ENCODE results near the gene UCN2. TPM values are rescaled to one million over a fixed set of nuclear protein-coding genes. Genes with fewer than 3 reads are reported as not detected.

The UCN2 gene
- total RNA-seq, 1 experiment from 2014 or later = 1.2 TPM

DNA sequence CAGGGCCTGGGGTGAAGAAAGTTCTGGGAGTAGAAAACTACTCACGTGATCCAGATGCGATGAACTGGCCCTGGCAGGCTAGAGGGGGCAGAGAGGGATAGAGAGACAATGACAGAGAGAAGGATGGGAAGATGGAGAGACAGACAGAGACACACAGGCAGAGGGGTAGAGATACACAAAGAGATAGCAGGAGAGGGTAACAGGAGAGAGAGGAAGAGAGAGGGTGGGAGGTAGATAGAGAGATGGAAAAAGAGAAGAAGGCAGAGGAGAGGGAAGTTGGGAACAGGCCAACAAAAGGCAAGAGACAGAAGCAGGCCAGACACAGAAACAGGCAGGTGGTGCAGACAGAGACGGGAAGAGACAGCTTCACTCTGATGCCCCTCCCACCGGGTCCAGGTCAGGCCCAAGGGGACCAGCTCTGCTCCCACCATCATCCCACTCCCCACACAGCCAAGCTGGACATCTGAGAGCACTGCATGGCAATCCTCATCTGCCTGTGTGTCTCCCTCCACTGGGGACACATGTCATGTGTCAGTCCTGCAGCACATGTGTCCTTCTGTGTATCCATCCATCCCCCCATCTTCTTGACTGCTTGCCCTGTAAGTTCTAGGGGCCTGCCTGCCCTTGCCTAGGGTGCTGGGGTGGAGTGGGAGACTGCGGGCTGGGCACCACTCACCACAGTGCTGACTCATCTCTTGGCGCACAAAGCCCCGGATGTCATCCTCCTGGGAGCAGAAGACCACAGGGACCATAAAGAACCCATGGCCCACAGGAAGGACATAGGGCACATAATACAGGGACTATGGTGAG, 2.2 kb upstream of the UCN2 start:
- no peak for DNase-seq (ENCODE audit: low read depth)
- in situ Hi-C loops (cut with HindIII; ENCODE audit: low pct_unique_long_range_greater_than_20kb, low sequenced_read_pairs) = no loop called here

- in situ Hi-C loops (cut with HindIII; ENCODE audit: low pct_unique_long_range_greater_than_20kb, low sequenced_read_pairs) = no loop called here
- no peak for DNase-seq (ENCODE audit: low read depth)
These were observed 1.6 kb upstream of the UCN2 start for GRCh38 chr3:48565186-48565585.

DNA sequence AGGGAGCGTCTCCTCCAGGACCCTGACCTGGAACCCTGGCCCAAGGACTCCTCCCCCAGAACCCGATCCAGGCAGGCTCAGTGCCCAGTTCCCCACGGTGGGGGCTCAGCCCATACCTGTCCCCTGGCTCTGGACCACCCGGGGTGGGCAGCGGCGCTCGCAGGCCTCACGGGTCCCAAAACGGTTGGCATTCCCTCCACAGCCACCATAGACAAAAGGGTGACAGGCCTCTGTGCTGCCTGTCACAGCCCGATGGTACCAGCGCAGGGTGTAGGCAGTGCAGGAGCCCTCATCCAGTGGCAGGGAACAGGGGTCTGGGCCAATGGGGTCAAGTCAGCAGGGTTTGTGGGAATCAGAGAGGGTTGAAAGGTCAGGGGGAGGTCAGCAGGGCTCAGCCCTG, 1.1 kb upstream of the UCN2 start:
- no peak for DNase-seq (ENCODE audit: low read depth)
- in situ Hi-C loops (cut with HindIII; ENCODE audit: low pct_unique_long_range_greater_than_20kb, low sequenced_read_pairs) = no loop called here

GRCh38 chr3:48564022-48564421, 441 bp upstream of the UCN2 start:
- in situ Hi-C loops (cut with HindIII; ENCODE audit: low pct_unique_long_range_greater_than_20kb, low sequenced_read_pairs) = no loop called here

GRCh38 chr3:48562367-48563095, 1.1 kb downstream of the UCN2 start:
- in situ Hi-C loops (cut with HindIII; ENCODE audit: low pct_unique_long_range_greater_than_20kb, low sequenced_read_pairs) = no loop called here
- no peak for DNase-seq (ENCODE audit: low read depth)

More at GRCh38 chr3:48564022-48564421, 441 bp upstream of the UCN2 start:
- DNase-seq (ENCODE audit: low read depth) = peak; percentile 66

GRCh38 chr3:48561045-48561736, 2.4 kb downstream of the UCN2 start:
- in situ Hi-C loops (cut with HindIII; ENCODE audit: low pct_unique_long_range_greater_than_20kb, low sequenced_read_pairs) = no loop called here
- peak; percentile 69 for DNase-seq (ENCODE audit: low read depth)

GRCh38 chr3:48560648-48561018, 2.9 kb downstream of the UCN2 start:
- no peak for DNase-seq (ENCODE audit: low read depth)
- in situ Hi-C loops (cut with HindIII; ENCODE audit: low pct_unique_long_range_greater_than_20kb, low sequenced_read_pairs) = no loop called here

- DNase-seq (ENCODE audit: low read depth) = no peak
- in situ Hi-C loops (cut with HindIII; ENCODE audit: low pct_unique_long_range_greater_than_20kb, low sequenced_read_pairs) = no loop called here
These were observed 5.0 kb downstream of the UCN2 start for GRCh38 chr3:48558493-48559134.

- in situ Hi-C loops (cut with HindIII; ENCODE audit: low pct_unique_long_range_greater_than_20kb, low sequenced_read_pairs) = no loop called here
- peak; percentile 98 for DNase-seq (ENCODE audit: low read depth)
These were observed 6.6 kb downstream of the UCN2 start, which contains the start of gene PFKFB4 for GRCh38 chr3:48556796-48557626. Gene PFKFB4, minus strand, starts transcription at chr3:48556803. Its CDS starts 26 bp downstream, at chr3:48556777.

DNA sequence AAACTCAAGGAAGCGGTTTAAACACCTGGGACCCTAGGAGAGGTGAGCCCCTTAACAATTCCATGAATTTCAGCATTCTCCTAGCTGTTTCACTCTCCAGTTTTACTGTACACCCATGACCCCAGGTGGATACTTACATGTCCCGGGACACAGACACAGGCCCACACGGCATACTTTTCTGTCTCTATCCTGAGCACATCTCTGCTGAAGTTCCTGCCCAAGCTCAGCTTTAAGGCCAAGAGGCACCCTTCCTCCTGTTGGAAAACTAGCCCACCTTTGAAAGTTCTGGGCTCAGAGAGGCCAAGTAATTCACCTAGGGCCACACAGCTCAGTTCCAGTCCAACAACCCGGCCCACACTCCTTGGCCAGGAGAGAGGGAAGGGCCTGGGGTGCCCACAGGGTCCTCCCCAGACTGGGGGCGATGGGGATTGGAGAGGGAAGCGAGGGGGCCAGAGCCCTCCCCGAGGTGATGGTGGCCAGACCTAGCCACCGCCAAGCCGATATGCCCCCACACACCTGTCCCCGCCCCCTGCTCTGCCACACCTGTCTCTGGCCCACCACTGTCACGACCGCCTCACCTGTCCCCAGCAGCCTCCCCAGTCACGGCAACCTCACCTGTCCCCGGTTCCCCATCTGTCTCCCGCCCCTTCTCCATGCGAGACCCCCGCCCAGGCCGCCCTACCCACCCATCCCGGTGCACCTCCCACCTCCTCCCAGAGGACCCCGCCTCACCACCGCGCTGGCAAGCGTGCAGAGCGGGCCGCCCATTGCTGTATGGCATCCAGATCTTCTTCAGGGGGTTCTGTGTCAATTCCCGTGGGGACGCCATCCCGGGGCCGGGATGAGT, 7.4 kb downstream of the UCN2 start:
- DNase-seq (ENCODE audit: low read depth) = no peak
- in situ Hi-C loops (cut with HindIII; ENCODE audit: low pct_unique_long_range_greater_than_20kb, low sequenced_read_pairs) = no loop called here

- DNase-seq (ENCODE audit: low read depth) = no peak
These were observed 8.2 kb downstream of the UCN2 start for GRCh38 chr3:48555231-48555948.

GRCh38 chr3:48553886-48554845, 9.4 kb downstream of the UCN2 start:
- in situ Hi-C loops (cut with HindIII; ENCODE audit: low pct_unique_long_range_greater_than_20kb, low sequenced_read_pairs) = no loop called here
- no peak for DNase-seq (ENCODE audit: low read depth)

More at GRCh38 chr3:48555231-48555948, 8.2 kb downstream of the UCN2 start:
- in situ Hi-C loops (cut with HindIII; ENCODE audit: low pct_unique_long_range_greater_than_20kb, low sequenced_read_pairs) = no loop called here

GRCh38 chr3:48553361-48553760, 10.2 kb downstream of the UCN2 start:
- in situ Hi-C loops (cut with HindIII; ENCODE audit: low pct_unique_long_range_greater_than_20kb, low sequenced_read_pairs) = no loop called here
- DNase-seq (ENCODE audit: low read depth) = no peak

DNA sequence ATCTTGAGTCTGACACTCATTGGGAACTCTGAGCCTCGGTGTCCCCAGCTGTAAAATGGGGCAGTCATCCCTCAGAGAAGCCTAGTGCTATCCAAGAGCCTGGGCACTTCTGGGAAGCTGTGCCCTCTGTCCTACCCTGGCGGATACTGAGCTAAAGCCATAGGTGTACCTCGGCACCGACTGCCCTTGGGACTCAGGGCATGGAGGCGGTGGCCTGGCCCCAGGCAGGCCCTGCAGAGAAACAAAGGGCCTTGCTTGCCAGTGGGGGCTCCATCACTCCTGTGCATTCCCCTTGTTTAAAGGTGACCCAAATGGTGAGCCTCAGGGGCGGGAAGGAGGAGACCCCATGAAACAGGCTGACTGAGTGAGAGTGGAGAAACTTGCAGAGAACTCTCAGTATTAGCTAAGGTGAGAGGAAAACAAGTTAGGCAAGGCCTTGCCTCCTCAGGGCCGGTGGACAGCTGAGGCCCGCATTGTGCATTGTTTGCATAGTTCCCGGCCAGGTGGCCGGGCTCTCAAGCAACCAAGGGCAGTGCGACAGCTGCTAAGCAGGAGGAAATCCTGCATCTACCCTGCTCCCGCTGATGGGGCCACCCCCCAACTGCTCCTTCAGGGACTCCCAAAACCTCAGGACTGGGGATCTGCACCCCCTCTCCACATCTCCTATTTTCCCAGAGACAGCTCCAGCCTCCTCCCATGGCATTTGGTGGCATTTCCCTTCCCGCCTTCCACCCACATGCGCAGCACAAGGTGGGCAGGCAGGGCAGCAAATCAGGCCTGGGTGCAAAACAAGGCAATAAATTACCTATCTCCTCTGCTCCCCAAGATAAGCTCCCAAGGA, 11.2 kb downstream of the UCN2 start:
- in situ Hi-C loops (cut with HindIII; ENCODE audit: low pct_unique_long_range_greater_than_20kb, low sequenced_read_pairs) = no loop called here
- no peak for DNase-seq (ENCODE audit: low read depth)
